Measurements from ENCODE around the gene DNLZ.

Gene DNLZ

GRCh38 chr9:136395345-136396218, 32.0 kb upstream of the DNLZ start:
- DNase-seq: no peak

GRCh38 chr9:136395020-136395340, 31.4 kb upstream of the DNLZ start:
- no peak for DNase-seq

- no peak for DNase-seq
Observed at GRCh38 chr9:136394312-136395019, 30.9 kb upstream of the DNLZ start.

GRCh38 chr9:136393531-136393930, 30.0 kb upstream of the DNLZ start:
- no peak for DNase-seq

DNA sequence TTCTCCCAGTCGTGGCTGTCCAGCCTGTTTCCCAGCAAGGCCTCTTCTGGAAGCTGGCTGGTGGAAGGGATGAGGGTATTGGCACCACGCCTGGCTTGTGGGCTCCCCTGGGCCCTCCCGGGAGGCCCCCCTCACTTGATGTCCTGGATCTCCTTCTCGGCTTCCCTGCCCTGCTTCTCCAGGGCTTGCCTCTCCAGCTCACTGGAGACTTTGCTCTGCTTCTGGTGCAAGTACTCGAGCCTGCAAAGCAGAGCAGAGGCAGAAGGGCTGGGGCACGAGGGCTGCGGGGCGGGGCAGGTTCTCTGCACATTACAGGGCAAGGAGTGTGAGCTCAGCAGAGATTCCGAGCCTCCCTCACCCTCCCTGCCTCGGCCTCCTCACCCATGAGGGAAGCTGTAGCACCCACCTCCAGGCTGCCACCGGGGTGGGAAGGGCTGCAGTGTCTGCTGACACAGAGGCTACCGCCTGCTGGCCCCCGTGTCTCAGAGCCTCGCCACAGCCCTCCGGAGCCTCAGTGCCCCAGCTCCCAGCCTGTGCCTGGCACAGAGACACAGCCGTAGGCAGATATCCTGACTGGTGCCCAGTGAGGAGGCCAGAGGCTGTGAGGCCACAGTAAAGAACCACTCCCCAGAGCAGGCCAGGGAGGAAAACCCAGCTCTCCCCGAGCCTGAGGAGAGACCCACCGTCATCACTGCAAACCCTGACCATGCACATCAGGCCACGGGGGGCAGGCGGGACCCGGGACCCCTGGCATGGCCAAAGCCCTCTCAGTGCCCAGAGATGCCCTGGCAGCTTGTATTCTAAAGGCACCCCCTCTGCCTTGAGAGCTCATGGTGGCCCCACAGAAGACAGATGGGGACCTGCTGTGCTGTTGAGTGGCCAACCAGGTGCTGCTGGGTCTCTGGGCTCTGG, 29.2 kb upstream of the DNLZ start:
- no peak for DNase-seq

DNA sequence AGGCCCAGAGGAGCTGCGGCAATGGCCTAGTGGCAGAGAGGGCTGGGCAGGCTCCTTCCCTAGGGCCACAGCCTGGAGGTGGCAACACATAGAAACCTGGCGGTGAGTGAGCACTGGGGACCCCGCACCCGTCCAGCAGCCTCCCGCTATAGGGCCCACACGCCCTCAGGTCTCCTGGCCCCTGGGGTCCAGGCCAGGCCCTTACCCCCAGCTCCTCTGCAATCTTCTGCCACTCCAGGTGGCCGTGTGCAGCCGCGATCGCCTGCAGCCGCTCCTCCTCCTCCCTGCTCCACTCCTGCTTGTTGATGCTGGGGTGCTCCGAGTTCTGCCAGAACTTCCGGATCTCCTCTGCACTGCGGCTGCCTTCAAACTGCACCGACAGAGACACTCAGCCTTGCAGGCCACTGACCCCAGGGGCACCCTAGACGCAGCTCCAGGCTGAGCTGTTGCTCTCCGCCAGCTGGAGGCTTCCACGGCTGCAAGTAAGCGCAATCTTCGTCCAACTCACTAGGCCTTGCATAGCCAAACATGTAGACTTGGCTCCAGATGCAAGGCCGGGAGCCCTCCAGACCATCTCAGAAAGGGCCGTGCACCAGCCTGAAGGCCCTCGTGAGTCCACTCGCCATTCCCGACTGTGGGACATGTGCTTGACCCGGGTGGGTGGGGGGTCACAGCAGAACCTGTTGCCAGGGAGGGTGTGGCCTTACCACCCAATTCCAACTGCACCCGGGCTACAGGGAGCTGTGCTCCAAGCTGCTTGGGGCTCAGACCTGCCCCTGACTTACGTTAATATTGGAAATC, 28.4 kb upstream of the DNLZ start:
- no peak for DNase-seq

GRCh38 chr9:136389396-136389795, 25.9 kb upstream of the DNLZ start:
- no peak for DNase-seq

GRCh38 chr9:136387217-136387616, 23.7 kb upstream of the DNLZ start:
- DNase-seq: no peak

- DNase-seq: no peak
Observed at GRCh38 chr9:136386018-136386417, 22.5 kb upstream of the DNLZ start.

DNA sequence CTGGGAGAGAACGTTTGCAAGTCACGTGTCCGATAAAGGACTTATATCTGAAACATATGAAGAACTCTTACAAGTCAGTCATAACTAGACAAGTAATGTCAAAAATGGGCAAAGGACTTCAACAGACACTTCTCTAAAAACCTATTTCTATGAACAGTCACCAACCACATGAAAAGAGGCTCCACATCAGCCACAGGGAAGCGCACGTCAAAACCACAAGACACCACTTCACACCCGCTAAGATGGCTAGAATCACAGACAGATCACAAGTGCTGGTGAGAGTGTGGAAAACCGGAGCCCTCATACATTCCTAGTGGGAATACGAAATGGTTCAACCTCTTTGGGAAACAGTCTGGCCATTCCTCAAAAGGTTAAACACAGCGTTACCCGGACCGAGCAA, 21.5 kb upstream of the DNLZ start:
- no peak for DNase-seq

- no peak for DNase-seq
Observed at GRCh38 chr9:136383436-136383835, 19.9 kb upstream of the DNLZ start.

DNA sequence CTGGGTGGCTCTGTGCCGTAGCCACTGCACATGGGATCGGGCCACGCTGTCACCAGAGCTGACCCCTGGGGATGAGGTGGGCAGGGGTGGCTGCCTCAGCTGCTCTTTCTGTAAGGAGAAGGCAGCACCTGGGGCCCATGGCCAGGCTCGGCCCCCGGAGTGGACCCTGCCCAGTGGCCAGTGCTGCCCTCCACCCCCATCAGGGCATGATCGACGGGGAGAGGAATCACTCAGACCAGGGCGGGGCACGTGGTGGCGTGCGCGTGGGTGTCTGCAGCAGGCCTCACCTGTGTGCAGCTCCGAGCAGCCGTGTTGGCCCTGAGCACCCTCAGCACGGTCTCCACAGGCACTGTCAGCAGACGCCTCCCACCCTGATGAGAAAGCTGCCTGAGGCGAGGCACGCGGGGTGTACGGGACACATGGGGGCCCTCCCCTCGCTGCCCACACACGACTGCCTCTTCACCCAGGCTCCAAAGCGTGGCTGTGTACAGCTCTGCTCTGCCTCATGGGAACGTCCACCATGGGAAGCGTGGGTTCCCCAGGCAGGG, 18.5 kb upstream of the DNLZ start:
- DNase-seq: no peak

DNA sequence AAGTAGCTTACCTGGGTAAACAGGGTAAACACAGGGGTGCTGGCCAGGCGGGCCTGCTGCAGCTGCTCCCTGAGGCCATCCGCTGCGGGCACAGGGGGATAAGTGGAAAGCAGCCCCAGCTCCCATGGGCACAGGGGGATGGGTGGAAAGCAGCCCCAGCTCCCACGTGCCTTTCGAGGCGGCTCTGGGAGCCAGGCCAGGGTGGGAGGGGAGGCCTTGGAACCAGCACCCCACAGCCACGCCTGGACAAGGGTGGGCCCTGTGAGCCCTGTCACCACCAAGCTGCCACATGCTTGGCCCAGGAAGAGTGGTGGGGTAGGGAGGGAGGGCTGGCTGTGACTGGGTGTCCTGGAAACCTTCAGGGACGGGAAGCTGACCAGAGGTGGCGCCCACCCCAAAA, 17.8 kb upstream of the DNLZ start:
- DNase-seq: no peak

DNA sequence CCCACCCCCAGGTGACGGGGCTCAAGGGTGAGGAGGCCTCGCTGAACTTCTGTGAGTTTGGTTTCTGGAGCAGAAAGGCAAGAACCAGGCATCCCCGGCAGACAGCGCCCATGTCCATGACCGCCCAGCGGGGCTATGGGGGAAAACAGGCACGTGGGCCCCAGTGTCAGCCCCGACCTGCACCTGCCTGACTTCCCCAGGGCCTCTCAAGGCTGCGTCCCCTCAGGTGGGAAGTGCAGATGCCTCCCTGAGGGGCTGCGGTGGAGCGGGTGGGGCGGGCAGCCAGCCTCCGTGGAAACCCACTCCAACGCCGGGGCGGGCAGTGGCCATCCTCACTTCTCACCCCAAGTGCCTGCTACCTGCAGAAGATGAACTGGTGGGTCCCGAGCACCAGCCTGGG, 16.8 kb upstream of the DNLZ start:
- DNase-seq: no peak

- DNase-seq: no peak
Observed at GRCh38 chr9:136379891-136380290, 16.3 kb upstream of the DNLZ start.

GRCh38 chr9:136379401-136379800, 15.9 kb upstream of the DNLZ start:
- no peak for DNase-seq

GRCh38 chr9:136379003-136379287, 15.4 kb upstream of the DNLZ start:
- no peak for DNase-seq

DNA sequence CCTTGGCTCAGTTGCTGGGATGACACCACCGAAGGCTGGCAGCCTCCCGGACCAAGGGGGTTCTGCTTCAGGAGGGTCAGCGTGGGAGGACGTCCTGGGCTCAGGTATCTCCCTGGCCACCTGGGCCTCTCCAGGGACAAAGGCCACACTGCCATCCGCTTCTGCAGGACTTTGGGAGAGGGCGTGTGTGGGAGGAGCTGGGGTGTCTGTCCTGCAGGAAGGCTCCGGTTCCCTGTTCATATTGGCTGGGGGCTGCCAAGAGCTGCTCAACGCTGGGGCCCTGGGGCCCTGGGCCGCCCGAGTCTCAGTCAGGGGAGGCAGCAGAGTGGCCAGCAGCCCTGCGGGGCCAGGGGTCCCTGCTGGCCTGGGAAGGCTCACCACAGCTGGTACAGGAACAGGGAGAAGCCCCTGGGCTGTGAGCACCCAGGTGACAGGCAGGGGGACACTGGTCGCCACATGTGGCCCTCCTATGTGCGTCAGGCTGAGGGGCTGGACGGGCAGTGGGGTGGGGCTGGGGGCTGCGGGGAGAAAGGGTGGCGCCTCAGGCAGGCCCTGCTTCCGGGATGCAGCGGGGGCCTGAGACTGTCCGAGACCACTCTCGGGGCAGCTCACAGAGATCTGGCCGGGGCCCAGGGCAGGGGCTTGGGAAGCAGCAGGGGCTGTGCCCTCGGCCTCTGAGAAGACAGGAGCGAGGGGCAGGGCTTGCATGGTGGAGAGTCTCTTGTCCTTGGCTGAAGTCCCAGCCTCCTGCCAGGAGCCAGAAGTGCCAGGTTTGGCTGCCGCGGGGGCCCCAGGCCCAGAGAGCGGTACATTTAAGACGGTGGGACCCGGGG, 14.8 kb upstream of the DNLZ start:
- no peak for DNase-seq

- DNase-seq: no peak
Observed at GRCh38 chr9:136377341-136378169, 14.0 kb upstream of the DNLZ start.

DNA sequence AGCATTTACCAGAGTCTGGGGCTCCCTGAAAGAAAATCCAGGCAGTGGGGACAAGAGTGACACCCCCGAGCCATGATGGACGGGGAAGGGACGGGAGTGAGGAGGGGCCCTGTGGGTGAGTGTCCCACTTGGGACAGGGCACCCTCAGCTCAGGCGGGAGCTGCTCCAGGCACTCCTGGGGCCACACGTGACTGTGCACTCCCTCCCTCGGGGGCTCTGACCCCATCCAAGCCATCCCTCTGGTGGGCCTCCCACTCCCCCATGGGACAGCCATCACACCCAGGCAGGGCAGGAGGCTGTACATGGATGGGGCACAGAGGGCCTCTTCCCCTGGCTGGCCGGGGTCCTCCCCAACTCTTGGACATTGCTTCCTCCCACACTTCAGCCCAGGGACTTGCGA, 12.9 kb upstream of the DNLZ start:
- DNase-seq: no peak

GRCh38 chr9:136375096-136375495, 11.6 kb upstream of the DNLZ start:
- DNase-seq: no peak

All from NCI-H226 (cell line).